A549 (cell line): ENCODE measurements around the gene MTHFR. TPM values are rescaled to one million over a fixed set of nuclear protein-coding genes. Genes with fewer than 3 reads are reported as not detected.

ENCODE experiments used
- ATAC-seq, 2 experiments: fragments of 200-7000 bp in 1 of 2; fragments of >200 bp in 1 of 2; cut with Nextera tagmentation in 1 of 2; cut with Tn5 transposase in 1 of 2; 3 replicates each; pipeline versions ENCODE4 v1.8.0 to v1.9.1; 2018 to 2020; ENCODE audit warnings: mild to moderate bottlenecking in 1 of 2, moderate library complexity in 1 of 2
- CTCF ChIA-PET: fragments of 300-600 bp; sonication (Branson Sonifier 250); formaldehyde crosslinking; extraction: SDS; loops from one replicate; lab custom pipeline; 2021; ENCODE audit warnings: antibody characterized with exemption, inconsistent platforms; lab: Yijun Ruan, JAX
- POLR2A ChIA-PET: fragments of 350-600 bp; formaldehyde crosslinking; extraction: SDS; loops from one replicate; lab custom pipeline; 2021; ENCODE audit warnings: antibody characterized with exemption, inconsistent platforms; lab: Yijun Ruan, JAX
- DNase-seq, 2 experiments: peaks; one replicate each; pipeline versions ENCODE4 v3.0.0 to v3.0.0-alpha.2; 2011 to 2016; ENCODE audit warnings: low read depth in 1 of 2, low spot score in 1 of 2
- FAIRE-seq: peaks from 2 replicates; lab custom pipeline; 2011; peaks lifted over from hg19 to GRCh38; lab: Jason Lieb, UNC
- H3K27ac ChIP-seq, 2 experiments: fragments of >200 bp; sonication (Bioruptor Twin); formaldehyde crosslinking; 3 replicates each; pipeline ENCODE4 v1.5.1; 2016 to 2017
- H3K4me1 ChIP-seq: fragments of >200 bp; sonication (Bioruptor Twin); formaldehyde crosslinking; 3 replicates; pipeline ENCODE4 v1.6.1; 2016
- H3K4me2 ChIP-seq: fragments of >200 bp; sonication (Bioruptor Twin); formaldehyde crosslinking; 3 replicates; pipeline ENCODE4 v1.6.1; 2016
- H3K4me3 ChIP-seq: fragments of >200 bp; sonication (Bioruptor Twin); formaldehyde crosslinking; 3 replicates; pipeline ENCODE4 v1.5.1; 2016
- H3K9me3 ChIP-seq: fragments of >200 bp; sonication (Bioruptor Twin); formaldehyde crosslinking; 3 replicates; pipeline ENCODE4 v1.6.1; 2016
- BHLHE40 ChIP-seq: IDR thresholded peaks from 2 replicates; pipeline ENCODE4 v1.6.1; 2012; ENCODE audit warnings: low read depth, low read length, inconsistent platforms
- CEBPB ChIP-seq, 2 experiments: fragments of >200 bp in 1 of 2; sonication (Bioruptor Twin) in 1 of 2; formaldehyde crosslinking in 1 of 2; IDR thresholded peaks; 2 replicates each; pipeline ENCODE4 v1.6.1; 2012 to 2016
- EHMT2 ChIP-seq: fragments of 200-600 bp; sonication (generic); IDR thresholded peaks from 2 replicates; pipeline ENCODE4 v1.6.1; 2016; ENCODE audit warnings: antibody characterized with exemption, low read depth, mild to moderate bottlenecking, moderate library complexity
- FOSL2 ChIP-seq, 2 experiments: fragments of 450-650 bp in 1 of 2; fragments of >200 bp in 1 of 2; sonication (Bioruptor Twin) in 1 of 2; formaldehyde crosslinking; IDR thresholded peaks; 2 replicates each; pipeline versions ENCODE4 v1.5.0 to v1.6.1; 2016 to 2020; ENCODE audit warnings: mild to moderate bottlenecking in 1 of 2, moderate library complexity in 1 of 2
- GATA3 ChIP-seq: IDR thresholded peaks from 2 replicates; pipeline ENCODE4 v1.6.1; 2012; ENCODE audit warnings: borderline replicate concordance
- HDAC2 ChIP-seq: fragments of 200-600 bp; sonication (generic); IDR thresholded peaks from 2 replicates; pipeline ENCODE4 v1.6.1; 2016
- HEYL ChIP-seq: fragments of 250-450 bp; sonication (Bioruptor Pico); IDR thresholded peaks from 2 replicates; pipeline ENCODE4 v1.8.0; 2021; ENCODE audit warnings: mild to moderate bottlenecking, moderate library complexity
- HOXA7 ChIP-seq: fragments of 250-450 bp; sonication (Bioruptor Pico); IDR thresholded peaks from 2 replicates; pipeline ENCODE4 v1.5.0; 2020; ENCODE audit warnings: mild to moderate bottlenecking, moderate library complexity
- HOXB13 ChIP-seq: fragments of 250-450 bp; sonication (Bioruptor Pico); IDR thresholded peaks from 2 replicates; pipeline ENCODE4 v1.5.0; 2020; ENCODE audit warnings: low read depth, mild to moderate bottlenecking, moderate library complexity
- JUNB ChIP-seq: fragments of >200 bp; sonication (Bioruptor Twin); formaldehyde crosslinking; IDR thresholded peaks from 2 replicates; pipeline ENCODE4 v1.6.1; 2016
- KDM5A ChIP-seq: fragments of 200-600 bp; sonication (generic); IDR thresholded peaks from 2 replicates; pipeline ENCODE4 v1.6.1; 2016; ENCODE audit warnings: antibody characterized with exemption, mild to moderate bottlenecking
- MAFK ChIP-seq: fragments of 450-650 bp; IDR thresholded peaks from 2 replicates; pipeline ENCODE4 v1.6.1; 2014; ENCODE audit not compliant: partially characterized antibody
- NFE2L2 ChIP-seq: fragments of 150-350 bp; conservative IDR thresholded peaks from 2 replicates; pipeline ENCODE4 v1.6.1; 2014; ENCODE audit warnings: low read length
- POLR2AphosphoS2 ChIP-seq: conservative IDR thresholded peaks from 2 replicates; pipeline ENCODE4 v1.6.1; 2012; ENCODE audit warnings: low read length, improper control_type of control experiment, inconsistent platforms
- RAD21 ChIP-seq, 2 experiments: fragments of >200 bp in 1 of 2; sonication (Bioruptor Twin) in 1 of 2; formaldehyde crosslinking in 1 of 2; IDR thresholded peaks in 1 of 2; conservative IDR thresholded peaks in 1 of 2; 2 replicates in 1 of 2; 3 replicates in 1 of 2; pipeline ENCODE4 v1.6.1; 2012 to 2018; ENCODE audit warnings: inconsistent platforms in 1 of 2
- SREBF2 ChIP-seq: fragments of 450-650 bp; IDR thresholded peaks from 2 replicates; pipeline ENCODE4 v1.6.1; 2014; ENCODE audit warnings: mild to moderate bottlenecking, moderate library complexity
- TFCP2L1 ChIP-seq: fragments of 250-450 bp; sonication (Bioruptor Pico); IDR thresholded peaks from 2 replicates; pipeline ENCODE4 v1.5.0; 2021; ENCODE audit warnings: mild to moderate bottlenecking
- ZNF302 ChIP-seq: fragments of 250-450 bp; sonication (Bioruptor Pico); IDR thresholded peaks from 2 replicates; pipeline ENCODE4 v1.9.0; 2021; ENCODE audit warnings: inconsistent platforms, mild to moderate bottlenecking, moderate library complexity
- WGBS: methylation state at CpG from one replicate; pipeline ENCODE4 v1.1.6; 2017; ENCODE audit errors: missing lambda C conversion rate; 5-methylcytosine and 5-hydroxymethylcytosine counted together
- polyA plus RNA-seq, 4 experiments: library from polyadenylated mRNA; depleted of rRNA in 3 of 4; stranded (reverse); fragments of >200 nt; fragmentation: RNase III in 1 of 4; extraction: RNeasy Plus Mini Kit Qiagen cat#74134 plus additional on column Dnase treatment in 1 of 4; gene quantifications; 2 replicates in 3 of 4; 3 replicates in 1 of 4; pipeline ENCODE4 v1.2.3, GENCODE V29; 2011 to 2017
- TF ChIP-seq, protein P1 (sequence below): fragments of 250-450 bp; sonication (Bioruptor Pico); IDR thresholded peaks from 2 replicates; pipeline ENCODE4 v1.5.0; 2021; ENCODE audit warnings: mild to moderate bottlenecking, moderate library complexity, borderline replicate concordance
- TF ChIP-seq, protein P2 (sequence below): IDR thresholded peaks from 2 replicates; pipeline ENCODE4 v1.6.1; 2012
- TF ChIP-seq, protein P3 (sequence below): fragments of >200 bp; sonication (Bioruptor Twin); formaldehyde crosslinking; IDR thresholded peaks from 2 replicates; pipeline ENCODE4 v1.6.1; 2016

Gene MTHFR
- polyA plus RNA-seq, 2 of the 4 experiments (the other 2 are of a cell fraction), result 4.5 to 5.2 TPM

DNA sequence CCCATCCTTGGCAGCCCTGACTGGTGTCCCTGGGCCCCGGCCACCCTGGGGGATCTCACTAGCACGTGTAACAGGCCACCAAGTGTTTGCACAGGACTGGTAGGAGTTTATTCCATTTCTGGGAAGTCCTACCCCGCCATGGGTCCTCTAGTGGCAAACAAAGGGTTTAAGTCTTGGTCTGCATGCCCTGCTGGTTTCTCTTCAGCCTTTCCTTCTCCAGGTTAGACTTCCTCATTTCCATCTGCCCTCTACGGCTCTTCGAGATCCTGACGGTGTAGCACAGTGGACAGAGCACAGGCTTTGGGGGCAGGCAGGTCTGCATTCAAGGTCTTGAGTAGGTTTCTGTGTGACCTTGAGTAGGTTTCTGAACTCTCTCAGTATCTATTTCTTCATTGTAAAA is 67.0 kb downstream of the MTHFR start:
- ChIA-PET CTCF (interaction anchor here (1.0 to 2.1 kb wide), 2 partner anchors 10 to 57 kb away, joined by 3 to 10 read pairs; no protein-coding TSS in a partner anchor), POLR2A (no interaction called here)
- TF ChIP-seq POLR2AphosphoS2, result no peak
- no peak for TF ChIP-seq BHLHE40
- no peak for TF ChIP-seq JUNB
- TF ChIP-seq, protein P1, sequence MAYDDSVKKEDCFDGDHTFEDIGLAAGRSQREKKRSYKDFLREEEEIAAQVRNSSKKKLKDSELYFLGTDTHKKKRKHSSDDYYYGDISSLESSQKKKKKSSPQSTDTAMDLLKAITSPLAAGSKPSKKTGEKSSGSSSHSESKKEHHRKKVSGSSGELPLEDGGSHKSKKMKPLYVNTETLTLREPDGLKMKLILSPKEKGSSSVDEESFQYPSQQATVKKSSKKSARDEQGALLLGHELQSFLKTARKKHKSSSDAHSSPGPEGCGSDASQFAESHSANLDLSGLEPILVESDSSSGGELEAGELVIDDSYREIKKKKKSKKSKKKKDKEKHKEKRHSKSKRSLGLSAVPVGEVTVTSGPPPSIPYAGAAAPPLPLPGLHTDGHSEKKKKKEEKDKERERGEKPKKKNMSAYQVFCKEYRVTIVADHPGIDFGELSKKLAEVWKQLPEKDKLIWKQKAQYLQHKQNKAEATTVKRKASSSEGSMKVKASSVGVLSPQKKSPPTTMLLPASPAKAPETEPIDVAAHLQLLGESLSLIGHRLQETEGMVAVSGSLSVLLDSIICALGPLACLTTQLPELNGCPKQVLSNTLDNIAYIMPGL (CRISPR knock-in tag), result no peak
- no peak for TF ChIP-seq HDAC2
- TF ChIP-seq ZNF302 (CRISPR knock-in tag), result no peak
- no peak for TF ChIP-seq GATA3
- TF ChIP-seq TFCP2L1 (CRISPR knock-in tag), result no peak
- TF ChIP-seq EHMT2, result no peak
- no peak for TF ChIP-seq RAD21 (conservative IDR thresholded peaks at IDR 0.05 in 1 of 2, IDR thresholded peaks at IDR 0.05 in 1 of 2)
- no peak for TF ChIP-seq FOSL2 (IDR thresholded peaks at IDR 0.05)
- TF ChIP-seq FOSL2 (CRISPR knock-in tag; IDR thresholded peaks at IDR 0.05), result no peak
- no peak for TF ChIP-seq KDM5A
- H3K4me1 ChIP-seq, result peaks cover 14% of the 10 kb centered on the region
- ATAC-seq (no peak), FAIRE-seq (no peak), DNase-seq (no peak)
- H3K4me3 ChIP-seq, result no peak overlapping the region
- H3K4me2 ChIP-seq, result no peak overlapping the region
- 84% methylated on average over 5 of the region's 6 CpGs for WGBS
- peak overlapping the region in 1 of 2 experiments; percentile 98; a peak in 2 of 6 replicates for H3K27ac ChIP-seq
- H3K9me3 ChIP-seq, result no peaks in the 10 kb centered on the region

DNA sequence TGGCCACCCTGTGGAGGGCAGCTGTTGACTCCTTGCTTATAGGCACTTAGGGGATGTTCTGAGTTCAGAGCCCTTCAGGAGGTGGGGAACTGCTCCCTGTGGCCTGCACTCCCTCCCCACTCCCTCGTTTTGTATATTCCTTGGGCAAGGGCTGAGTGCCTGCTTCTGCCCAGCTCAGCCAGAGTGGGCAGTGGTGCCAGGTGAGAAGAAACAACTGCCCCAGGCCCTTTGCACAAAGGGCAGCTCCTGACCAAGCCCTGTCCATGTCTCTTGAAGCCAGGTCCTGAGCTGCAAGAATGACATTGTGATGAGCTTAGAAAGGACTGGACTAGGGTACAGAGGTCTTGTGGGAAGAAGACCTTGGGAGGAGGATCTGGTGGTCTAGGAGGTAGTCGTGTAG is 67.7 kb downstream of the MTHFR start:
- H3K4me1 ChIP-seq, result peaks cover 14% of the 10 kb centered on the region
- no peak overlapping the region for H3K4me3 ChIP-seq
- ATAC-seq (no peak), FAIRE-seq (no peak), DNase-seq (no peak)
- peak overlapping the region in 1 of 2 experiments; percentile 98; a peak in 4 of 6 replicates for H3K27ac ChIP-seq
- ChIA-PET POLR2A (no interaction called here), CTCF (interaction anchor here (2.1 kb wide), 1 partner anchor 11 kb away, joined by 10 read pairs; no protein-coding TSS in a partner anchor)
- WGBS, result 75% methylated on average over 2 of the region's 2 CpGs
- peak overlapping the region; percentile 85; the same call in 1 of the 3 replicates for H3K4me2 ChIP-seq
- TF ChIP-seq HEYL (no peak), HOXB13 (CRISPR knock-in tag) (no peak)
- no peaks in the 10 kb centered on the region for H3K9me3 ChIP-seq

DNA sequence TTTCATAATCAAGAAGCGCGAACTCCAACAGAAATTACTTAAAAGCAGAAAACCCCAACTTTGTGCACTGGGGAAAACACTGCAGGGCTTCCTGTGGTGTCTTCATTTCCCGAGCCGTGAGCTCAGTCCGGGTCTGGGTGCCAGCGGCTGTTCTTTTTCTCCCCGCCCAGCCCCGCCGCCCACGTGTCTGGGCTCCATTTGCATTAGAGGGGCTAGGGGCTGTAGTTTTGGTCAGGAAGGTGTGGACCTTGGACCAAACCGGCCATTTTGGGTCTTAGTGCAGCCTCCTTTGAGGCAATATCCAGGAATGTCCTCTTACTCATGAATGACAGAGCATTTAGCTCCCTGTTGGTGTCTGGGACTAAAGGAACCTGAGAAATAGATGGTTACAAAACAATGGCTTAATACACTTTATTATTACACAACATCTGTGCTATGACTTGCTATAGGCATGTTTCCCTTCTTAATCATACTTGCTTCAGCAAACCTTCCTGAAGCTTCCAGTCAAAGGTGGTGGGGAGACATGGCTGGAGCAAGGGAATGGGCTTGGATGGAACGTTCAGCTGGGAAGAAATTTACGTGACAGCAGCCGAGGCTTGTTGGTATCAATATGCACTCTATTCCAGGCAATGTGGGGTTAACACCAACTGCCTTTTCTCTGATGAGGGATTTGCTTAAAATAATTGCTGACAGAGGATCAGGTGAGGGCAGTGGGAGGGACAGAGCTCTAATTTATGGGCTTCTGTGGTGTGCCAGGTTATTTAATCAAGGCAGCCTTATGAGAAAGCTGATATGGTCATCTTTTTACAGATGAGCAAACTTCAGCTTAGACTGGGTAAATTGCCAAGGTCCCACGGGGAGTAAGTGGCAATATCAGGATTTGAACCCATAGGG is 68.8 kb downstream of the MTHFR start:
- ATAC-seq, result peak; percentile 69 to 71

More for the DNA sequence above, 68.8 kb downstream of the MTHFR start:
- Histone ChIP-seq H3K27ac (peak overlapping the region; percentile 90 to 98), H3K4me1 (peaks cover 14% of the 10 kb centered on the region), H3K9me3 (no peaks in the 10 kb centered on the region), H3K4me2 (peak overlapping the region; percentile 85), H3K4me3 (peak overlapping the region; percentile 68)
- TF ChIP-seq HOXA7 (CRISPR knock-in tag), result no peak
- TF ChIP-seq FOSL2 (IDR thresholded peaks at IDR 0.05), result no peak
- TF ChIP-seq FOSL2 (CRISPR knock-in tag; IDR thresholded peaks at IDR 0.05), result peak; percentile 73
- TF ChIP-seq CEBPB (IDR thresholded peaks at IDR 0.05), result peak; percentile 71; a peak in 3 of 4 replicates
- no peak for TF ChIP-seq SREBF2
- TF ChIP-seq NFE2L2, result peak; percentile 45
- TF ChIP-seq, protein P2, sequence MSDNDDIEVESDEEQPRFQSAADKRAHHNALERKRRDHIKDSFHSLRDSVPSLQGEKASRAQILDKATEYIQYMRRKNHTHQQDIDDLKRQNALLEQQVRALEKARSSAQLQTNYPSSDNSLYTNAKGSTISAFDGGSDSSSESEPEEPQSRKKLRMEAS, result peak; percentile 53; the same call in 1 of the 2 replicates
- TF ChIP-seq, protein P3, sequence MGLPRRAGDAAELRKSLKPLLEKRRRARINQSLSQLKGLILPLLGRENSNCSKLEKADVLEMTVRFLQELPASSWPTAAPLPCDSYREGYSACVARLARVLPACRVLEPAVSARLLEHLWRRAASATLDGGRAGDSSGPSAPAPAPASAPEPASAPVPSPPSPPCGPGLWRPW, result 0 out of 2 replicates have a peak, but pooled peaks have one; percentile 47
- TF ChIP-seq JUNB, result 0 out of 2 replicates have a peak, but pooled peaks have one; percentile 41
- TF ChIP-seq MAFK, result peak; percentile 43
- WGBS, result 30% methylated on average over 12 of the region's 15 CpGs
- ChIA-PET POLR2A (interaction anchor here (0.6 to 1.2 kb wide), 5 partner anchors 12 to 171 kb away, joined by 3 to 6 read pairs (median 3); partner anchors contain the start of genes CLCN6, FBXO2, FBXO44 and MTHFR), CTCF (interaction anchor here (0.8 to 2.1 kb wide), 4 partner anchors 12 to 95 kb away, joined by 3 to 10 read pairs (median 3); no protein-coding TSS in a partner anchor)
- DNase-seq (peak; percentile 16 to 63), FAIRE-seq (no peak)
